ENCODE data around the gene MGAT5.

MGAT5 gene

GRCh38 chr2:134447669-134448068 lies 193.8 kb downstream of the MGAT5 start:
- Histone ChIP-seq H3K27me3 (ENCODE audit: control insufficient read depth in 1 of 2, insufficient read depth in 1 of 2, low read length in 2 of 2) (no peaks in the 10 kb centered on the region), H2BK5ac (ENCODE audit: low read depth, low read length, poor library complexity, severe bottlenecking) (no peak overlapping the region), H3K4me1 (ENCODE audit: control insufficient read depth, insufficient read depth, low read depth, low read length) (peaks cover 21% of the 10 kb centered on the region), H3K9ac (ENCODE audit: low read length) (no peak overlapping the region), H4K91ac (ENCODE audit: low read length) (no peak overlapping the region), H3K4me3 (ENCODE audit: insufficient read depth in 1 of 2, low read depth in 1 of 2, low read length in 2 of 2) (no peak overlapping the region), H3K4ac (ENCODE audit: low read depth in 1 of 2, low read length in 2 of 2) (no peak overlapping the region), H3K9me3 (ENCODE audit: control insufficient read depth, low read length) (no peaks in the 10 kb centered on the region), H3K79me1 (replicated peaks; ENCODE audit: low read length, poor library complexity, severe bottlenecking) (peaks cover 10% of the 10 kb centered on the region), H3K23ac (ENCODE audit: low read length in 2 of 2) (no peak overlapping the region), H2BK120ac (ENCODE audit: low read depth, low read length) (no peak overlapping the region), H2AK5ac (ENCODE audit: low read length, severe bottlenecking) (no peak overlapping the region), H3K14ac (ENCODE audit: low read length in 2 of 2) (peak overlapping the region in 1 of 2 experiments; percentile 18), H3K18ac (ENCODE audit: low read depth in 1 of 2, low read length in 2 of 2) (no peak overlapping the region), H4K8ac (ENCODE audit: low read length) (no peak overlapping the region), H3K36me3 (ENCODE audit: control insufficient read depth in 1 of 2, insufficient read depth in 2 of 2, low read depth in 1 of 2, low read length in 2 of 2) (peaks cover 5 to 27% of the 10 kb centered on the region in 2 experiments), H3K27ac (ENCODE audit: low read length, poor library complexity, severe bottlenecking) (no peak overlapping the region), H2BK12ac (ENCODE audit: low read length in 2 of 2) (no peak overlapping the region), H2BK15ac (ENCODE audit: low read depth, poor library complexity, severe bottlenecking) (no peak overlapping the region), H3K4me2 (ENCODE audit: low read length, poor library complexity, severe bottlenecking) (no peak overlapping the region), H2AFZ (ENCODE audit: low read depth, low read length) (no peak overlapping the region)
- 92% methylated on average over 4 of the region's 4 CpGs for WGBS
- no peak for DNase-seq

- H3K27ac ChIP-seq (ENCODE audit: low read length, poor library complexity, severe bottlenecking): no peak overlapping the region
- H3K79me1 ChIP-seq (replicated peaks; ENCODE audit: low read length, poor library complexity, severe bottlenecking): peaks cover 8% of the 10 kb centered on the region
- H2AK5ac ChIP-seq (ENCODE audit: low read length, severe bottlenecking): no peak overlapping the region
- no peak overlapping the region for H3K23ac ChIP-seq (ENCODE audit: low read length in 2 of 2)
- no peak overlapping the region for H3K4me2 ChIP-seq (ENCODE audit: low read length, poor library complexity, severe bottlenecking)
- H3K18ac ChIP-seq (ENCODE audit: low read depth in 1 of 2, low read length in 2 of 2): no peak overlapping the region
- 98% methylated on average over 6 of the region's 6 CpGs for WGBS
- peaks cover 23% of the 10 kb centered on the region for H3K4me1 ChIP-seq (ENCODE audit: control insufficient read depth, insufficient read depth, low read depth, low read length)
- no peak overlapping the region for H4K91ac ChIP-seq (ENCODE audit: low read length)
- H3K14ac ChIP-seq (ENCODE audit: low read length in 2 of 2): no peak overlapping the region
- DNase-seq: no peak
- H2BK15ac ChIP-seq (ENCODE audit: low read depth, poor library complexity, severe bottlenecking): no peak overlapping the region
- no peak overlapping the region for H2BK120ac ChIP-seq (ENCODE audit: low read depth, low read length)
- no peak overlapping the region for H2BK5ac ChIP-seq (ENCODE audit: low read depth, low read length, poor library complexity, severe bottlenecking)
- no peaks in the 10 kb centered on the region for H3K27me3 ChIP-seq (ENCODE audit: control insufficient read depth in 1 of 2, insufficient read depth in 1 of 2, low read length in 2 of 2)
- no peaks in the 10 kb centered on the region for H3K9me3 ChIP-seq (ENCODE audit: control insufficient read depth, low read length)
- H2AFZ ChIP-seq (ENCODE audit: low read depth, low read length): no peak overlapping the region
- no peak overlapping the region for H4K8ac ChIP-seq (ENCODE audit: low read length)
- no peak overlapping the region for H2BK12ac ChIP-seq (ENCODE audit: low read length in 2 of 2)
- H3K9ac ChIP-seq (ENCODE audit: low read length): no peak overlapping the region
- no peak overlapping the region for H3K4ac ChIP-seq (ENCODE audit: low read depth in 1 of 2, low read length in 2 of 2)
- peaks cover 5 to 27% of the 10 kb centered on the region in 2 experiments for H3K36me3 ChIP-seq (ENCODE audit: control insufficient read depth in 1 of 2, insufficient read depth in 2 of 2, low read depth in 1 of 2, low read length in 2 of 2)
- H3K4me3 ChIP-seq (ENCODE audit: insufficient read depth in 1 of 2, low read depth in 1 of 2, low read length in 2 of 2): no peak overlapping the region
Observed at GRCh38 chr2:134448650-134449049, 194.8 kb downstream of the MGAT5 start.

- Histone ChIP-seq H3K36me3 (ENCODE audit: control insufficient read depth in 1 of 2, insufficient read depth in 2 of 2, low read depth in 1 of 2, low read length in 2 of 2) (peaks cover 5 to 26% of the 10 kb centered on the region in 2 experiments), H2BK5ac (ENCODE audit: low read depth, low read length, poor library complexity, severe bottlenecking) (no peak overlapping the region), H3K9ac (ENCODE audit: low read length) (no peak overlapping the region), H3K18ac (ENCODE audit: low read depth in 1 of 2, low read length in 2 of 2) (no peak overlapping the region), H3K79me1 (replicated peaks; ENCODE audit: low read length, poor library complexity, severe bottlenecking) (peaks cover 11% of the 10 kb centered on the region), H4K8ac (ENCODE audit: low read length) (no peak overlapping the region), H2AK5ac (ENCODE audit: low read length, severe bottlenecking) (no peak overlapping the region), H2BK15ac (ENCODE audit: low read depth, poor library complexity, severe bottlenecking) (no peak overlapping the region), H2BK120ac (ENCODE audit: low read depth, low read length) (no peak overlapping the region), H3K4me3 (ENCODE audit: insufficient read depth in 1 of 2, low read depth in 1 of 2, low read length in 2 of 2) (no peak overlapping the region), H3K23ac (ENCODE audit: low read length in 2 of 2) (no peak overlapping the region), H4K91ac (ENCODE audit: low read length) (no peak overlapping the region), H3K4me2 (ENCODE audit: low read length, poor library complexity, severe bottlenecking) (no peak overlapping the region), H3K9me3 (ENCODE audit: control insufficient read depth, low read length) (no peaks in the 10 kb centered on the region), H3K4ac (ENCODE audit: low read depth in 1 of 2, low read length in 2 of 2) (no peak overlapping the region), H2BK12ac (ENCODE audit: low read length in 2 of 2) (no peak overlapping the region), H3K14ac (ENCODE audit: low read length in 2 of 2) (no peak overlapping the region), H3K4me1 (ENCODE audit: control insufficient read depth, insufficient read depth, low read depth, low read length) (peaks cover 27% of the 10 kb centered on the region), H3K27me3 (ENCODE audit: control insufficient read depth in 1 of 2, insufficient read depth in 1 of 2, low read length in 2 of 2) (no peaks in the 10 kb centered on the region), H3K27ac (ENCODE audit: low read length, poor library complexity, severe bottlenecking) (no peak overlapping the region), H2AFZ (ENCODE audit: low read depth, low read length) (no peak overlapping the region)
- 95% methylated on average over 4 of the region's 7 CpGs for WGBS
- no peak for DNase-seq
Observed at GRCh38 chr2:134449157-134449556, 195.3 kb downstream of the MGAT5 start.

- Histone ChIP-seq H3K4ac (ENCODE audit: low read depth in 1 of 2, low read length in 2 of 2) (no peak overlapping the region), H3K14ac (ENCODE audit: low read length in 2 of 2) (no peak overlapping the region), H2BK15ac (ENCODE audit: low read depth, poor library complexity, severe bottlenecking) (no peak overlapping the region), H3K9ac (ENCODE audit: low read length) (no peak overlapping the region), H3K27ac (ENCODE audit: low read length, poor library complexity, severe bottlenecking) (no peak overlapping the region), H2BK120ac (ENCODE audit: low read depth, low read length) (no peak overlapping the region), H3K36me3 (ENCODE audit: control insufficient read depth in 1 of 2, insufficient read depth in 2 of 2, low read depth in 1 of 2, low read length in 2 of 2) (peaks cover 5 to 25% of the 10 kb centered on the region in 2 experiments), H3K4me1 (ENCODE audit: control insufficient read depth, insufficient read depth, low read depth, low read length) (peaks cover 26% of the 10 kb centered on the region), H2AFZ (ENCODE audit: low read depth, low read length) (no peak overlapping the region), H2BK5ac (ENCODE audit: low read depth, low read length, poor library complexity, severe bottlenecking) (no peak overlapping the region), H4K91ac (ENCODE audit: low read length) (no peak overlapping the region), H2BK12ac (ENCODE audit: low read length in 2 of 2) (no peak overlapping the region), H3K4me3 (ENCODE audit: insufficient read depth in 1 of 2, low read depth in 1 of 2, low read length in 2 of 2) (no peak overlapping the region), H3K23ac (ENCODE audit: low read length in 2 of 2) (no peak overlapping the region), H4K8ac (ENCODE audit: low read length) (no peak overlapping the region), H3K18ac (ENCODE audit: low read depth in 1 of 2, low read length in 2 of 2) (no peak overlapping the region), H2AK5ac (ENCODE audit: low read length, severe bottlenecking) (no peak overlapping the region), H3K27me3 (ENCODE audit: control insufficient read depth in 1 of 2, insufficient read depth in 1 of 2, low read length in 2 of 2) (no peaks in the 10 kb centered on the region), H3K79me1 (replicated peaks; ENCODE audit: low read length, poor library complexity, severe bottlenecking) (peaks cover 11% of the 10 kb centered on the region), H3K4me2 (ENCODE audit: low read length, poor library complexity, severe bottlenecking) (no peak overlapping the region), H3K9me3 (ENCODE audit: control insufficient read depth, low read length) (no peaks in the 10 kb centered on the region)
- WGBS: 98% methylated on average over 15 of the region's 15 CpGs
- DNase-seq: no peak
Observed at GRCh38 chr2:134449751-134450513, 196.1 kb downstream of the MGAT5 start.

All from mesenchymal stem cell (in vitro differentiated cells and primary cell).